ENCODE results near the gene MTA3. TPM values are rescaled to one million over a fixed set of nuclear protein-coding genes. Genes with fewer than 3 reads are reported as not detected.
A peak's percentile ranks its signal among the peaks of the same experiment; 100 is the strongest.

Gene MTA3
- total RNA-seq, 1 donor from 2014 or later: 105 TPM

DNA sequence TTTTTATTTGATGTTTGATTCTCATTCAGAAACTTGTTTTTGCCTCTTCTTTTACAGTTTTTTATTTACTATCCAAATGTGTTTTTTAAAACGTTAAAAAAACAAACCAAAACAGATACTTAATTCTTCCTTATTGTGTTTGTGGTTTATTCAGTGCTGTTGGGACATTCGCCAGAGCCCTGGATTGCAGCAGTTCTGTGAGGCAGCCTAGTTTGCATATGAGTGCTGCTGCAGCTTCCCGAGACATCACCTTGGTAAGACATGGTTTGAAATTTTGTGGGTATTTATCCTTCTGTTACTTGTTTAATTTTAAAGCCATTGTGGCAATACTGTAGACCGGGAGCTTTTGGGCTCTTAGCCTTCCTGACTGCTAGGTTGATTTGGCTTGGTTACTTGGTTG is 91.2 kb downstream of the MTA3 start:
- DNase-seq (ENCODE audit: low spot score): no peak
- Mint-ChIP-seq H3K9me3 (ENCODE audit: unreplicated experiment) (no peaks in the 10 kb centered on the region), H3K36me3 (ENCODE audit: low read depth, unreplicated experiment) (peaks cover 10% of the 10 kb centered on the region), H3K4me3 (ENCODE audit: unreplicated experiment) (peak overlapping the region; percentile 63), H3K4me1 (ENCODE audit: unreplicated experiment) (peaks cover 20% of the 10 kb centered on the region), H3K27ac (ENCODE audit: unreplicated experiment) (peak overlapping the region; percentile 59), H3K27me3 (ENCODE audit: unreplicated experiment) (peaks cover 6% of the 10 kb centered on the region)
- TF ChIP-seq CTCF (IDR thresholded peaks at IDR 0.05; ENCODE audit: unreplicated experiment): no peak

- peaks cover 14% of the 10 kb centered on the region for H3K36me3 Mint-ChIP-seq (ENCODE audit: low read depth, unreplicated experiment)
- H3K27ac Mint-ChIP-seq (ENCODE audit: unreplicated experiment): peak overlapping the region; percentile 97
- H3K9me3 Mint-ChIP-seq (ENCODE audit: unreplicated experiment): no peaks in the 10 kb centered on the region
- peak; percentile 93 for TF ChIP-seq CTCF (IDR thresholded peaks at IDR 0.05; ENCODE audit: unreplicated experiment)
- peaks cover 6% of the 10 kb centered on the region for H3K27me3 Mint-ChIP-seq (ENCODE audit: unreplicated experiment)
- peak; percentile 73 for DNase-seq (ENCODE audit: low spot score)
- H3K4me3 Mint-ChIP-seq (ENCODE audit: unreplicated experiment): no peak overlapping the region
- peaks cover 22% of the 10 kb centered on the region for H3K4me1 Mint-ChIP-seq (ENCODE audit: unreplicated experiment)
Observed at GRCh38 chr2:42663106-42663780, 94.8 kb downstream of the MTA3 start.

DNA sequence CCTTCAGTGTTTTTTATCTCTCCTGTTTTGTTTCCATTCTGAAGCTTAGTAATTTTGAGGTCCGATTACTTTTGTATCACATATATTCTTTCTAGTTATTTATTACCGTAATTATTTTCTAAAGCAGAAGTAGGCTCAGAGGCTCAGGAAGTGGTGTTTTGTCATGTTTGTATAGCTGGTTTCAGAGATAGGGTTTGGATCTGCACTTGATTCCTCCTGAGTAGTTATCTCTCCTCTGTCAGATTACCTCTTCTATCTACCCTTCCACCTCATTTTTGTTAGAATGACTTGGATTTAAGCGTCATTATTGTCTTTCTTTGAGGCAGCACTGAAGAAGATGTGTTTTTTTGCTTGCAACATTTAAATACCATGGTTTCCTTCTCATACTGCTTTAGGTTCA is 95.4 kb downstream of the MTA3 start:
- H3K27me3 Mint-ChIP-seq (ENCODE audit: unreplicated experiment): peaks cover 6% of the 10 kb centered on the region

DNA sequence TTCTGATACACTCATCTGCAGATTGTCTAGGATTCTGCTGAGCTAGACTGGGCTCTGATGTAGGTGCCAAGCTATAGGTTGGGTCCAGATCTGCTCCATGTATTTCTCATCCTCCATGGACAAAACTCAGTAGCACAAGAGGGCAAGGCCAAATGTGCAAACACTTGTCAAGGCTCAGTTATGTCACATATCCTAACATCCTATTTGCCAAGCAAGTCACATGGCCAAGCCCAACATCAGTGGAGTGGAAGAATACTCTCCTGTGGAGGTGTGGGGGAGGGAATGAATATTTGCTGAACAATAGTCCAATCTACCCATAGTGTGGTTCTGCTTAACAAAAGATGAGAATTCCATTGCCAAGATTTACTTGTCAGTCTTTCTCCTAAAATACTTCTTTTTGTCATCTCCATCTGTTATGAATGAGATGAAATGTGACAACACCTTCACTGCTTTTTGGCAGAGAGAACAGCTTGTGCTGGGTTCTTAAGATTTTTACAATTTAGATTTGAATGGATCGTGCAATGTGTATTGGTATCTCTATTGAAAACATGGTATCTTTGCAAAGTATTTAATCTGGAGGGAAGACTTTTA is 105.7 kb downstream of the MTA3 start:
- Mint-ChIP-seq H3K27me3 (ENCODE audit: unreplicated experiment) (no peaks in the 10 kb centered on the region), H3K4me3 (ENCODE audit: unreplicated experiment) (no peak overlapping the region), H3K4me1 (ENCODE audit: unreplicated experiment) (peaks cover 7% of the 10 kb centered on the region), H3K27ac (ENCODE audit: unreplicated experiment) (no peak overlapping the region), H3K9me3 (ENCODE audit: unreplicated experiment) (no peaks in the 10 kb centered on the region), H3K36me3 (ENCODE audit: low read depth, unreplicated experiment) (peaks cover 14% of the 10 kb centered on the region)
- TF ChIP-seq CTCF (IDR thresholded peaks at IDR 0.05; ENCODE audit: unreplicated experiment): no peak
- no peak for DNase-seq (ENCODE audit: low spot score)

More for the DNA sequence above, 95.4 kb downstream of the MTA3 start:
- Mint-ChIP-seq H3K4me3 (ENCODE audit: unreplicated experiment) (no peak overlapping the region), H3K9me3 (ENCODE audit: unreplicated experiment) (no peaks in the 10 kb centered on the region), H3K27ac (ENCODE audit: unreplicated experiment) (peak overlapping the region; percentile 97), H3K4me1 (ENCODE audit: unreplicated experiment) (peaks cover 22% of the 10 kb centered on the region), H3K36me3 (ENCODE audit: low read depth, unreplicated experiment) (peaks cover 14% of the 10 kb centered on the region)
- no peak for TF ChIP-seq CTCF (IDR thresholded peaks at IDR 0.05; ENCODE audit: unreplicated experiment)
- DNase-seq (ENCODE audit: low spot score): no peak

DNA sequence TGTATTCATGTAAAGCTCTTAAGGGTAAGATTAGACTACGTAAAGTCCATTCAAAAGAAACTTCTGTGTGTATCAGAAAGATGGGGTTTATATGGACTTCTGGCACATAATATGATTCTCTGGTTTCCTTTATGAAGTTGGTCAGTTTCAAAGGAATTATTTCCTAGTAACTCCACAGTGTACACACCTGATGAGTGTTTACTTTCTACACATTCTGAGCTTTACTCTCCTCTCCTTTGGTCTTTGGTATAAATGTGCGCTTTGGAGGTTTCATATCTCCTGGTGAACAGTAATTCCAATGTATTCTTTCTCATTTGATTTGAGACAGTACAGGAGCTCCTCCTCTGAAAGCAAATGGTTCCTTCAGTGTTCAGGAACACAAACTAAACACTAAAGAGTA is 107.4 kb downstream of the MTA3 start:
- DNase-seq (ENCODE audit: low spot score): no peak
- peaks cover 13% of the 10 kb centered on the region for H3K4me1 Mint-ChIP-seq (ENCODE audit: unreplicated experiment)
- no peak overlapping the region for H3K4me3 Mint-ChIP-seq (ENCODE audit: unreplicated experiment)
- peaks cover 17% of the 10 kb centered on the region for H3K36me3 Mint-ChIP-seq (ENCODE audit: low read depth, unreplicated experiment)
- peaks cover 1% of the 10 kb centered on the region for H3K27me3 Mint-ChIP-seq (ENCODE audit: unreplicated experiment)
- no peaks in the 10 kb centered on the region for H3K9me3 Mint-ChIP-seq (ENCODE audit: unreplicated experiment)
- H3K27ac Mint-ChIP-seq (ENCODE audit: unreplicated experiment): peak overlapping the region; percentile 37
- TF ChIP-seq CTCF (IDR thresholded peaks at IDR 0.05; ENCODE audit: unreplicated experiment): no peak
